Measurements from ENCODE around the gene FGF12.

Gene FGF12

GRCh38 chr3:192687488-192688152 is 39.7 kb downstream of the FGF12 start:
- in situ Hi-C loops (cut with HindIII; ENCODE audit: low sequenced_read_pairs), result no loop called here
- no peak for TF ChIP-seq CTCF (IDR thresholded peaks at IDR 0.05; ENCODE audit: low read depth, low read length)
- H3K4me3 ChIP-seq (ENCODE audit: low read depth, low read length), result no peak overlapping the region
- DNase-seq (ENCODE audit: low read depth, low spot score), result no peak

- no peak for TF ChIP-seq CTCF (IDR thresholded peaks at IDR 0.05; ENCODE audit: low read depth, low read length)
- H3K4me3 ChIP-seq (ENCODE audit: low read depth, low read length), result no peak overlapping the region
- DNase-seq (ENCODE audit: low read depth, low spot score), result no peak
- in situ Hi-C loops (cut with HindIII; ENCODE audit: low sequenced_read_pairs), result no loop called here
These were observed 41.5 kb downstream of the FGF12 start for GRCh38 chr3:192685801-192686200.

- H3K4me3 ChIP-seq (ENCODE audit: low read depth, low read length), result no peak overlapping the region
- no peak for TF ChIP-seq CTCF (IDR thresholded peaks at IDR 0.05; ENCODE audit: low read depth, low read length)
- in situ Hi-C loops (cut with HindIII; ENCODE audit: low sequenced_read_pairs), result no loop called here
- no peak for DNase-seq (ENCODE audit: low read depth, low spot score)
These were observed 43.2 kb downstream of the FGF12 start for GRCh38 chr3:192684151-192684550.

- DNase-seq (ENCODE audit: low read depth, low spot score), result no peak
- no peak for TF ChIP-seq CTCF (IDR thresholded peaks at IDR 0.05; ENCODE audit: low read depth, low read length)
- in situ Hi-C loops (cut with HindIII; ENCODE audit: low sequenced_read_pairs), result no loop called here
- no peak overlapping the region for H3K4me3 ChIP-seq (ENCODE audit: low read depth, low read length)
These were observed 51.2 kb downstream of the FGF12 start for GRCh38 chr3:192675958-192676649.

GRCh38 chr3:192655628-192656027 is 71.7 kb downstream of the FGF12 start:
- no peak for DNase-seq (ENCODE audit: low read depth, low spot score)
- no peak overlapping the region for H3K4me3 ChIP-seq (ENCODE audit: low read depth, low read length)
- TF ChIP-seq CTCF (IDR thresholded peaks at IDR 0.05; ENCODE audit: low read depth, low read length), result no peak
- in situ Hi-C loops (cut with HindIII; ENCODE audit: low sequenced_read_pairs), result no loop called here

- no peak overlapping the region for H3K4me3 ChIP-seq (ENCODE audit: low read depth, low read length)
- DNase-seq (ENCODE audit: low read depth, low spot score), result no peak
- no peak for TF ChIP-seq CTCF (IDR thresholded peaks at IDR 0.05; ENCODE audit: low read depth, low read length)
- in situ Hi-C loops (cut with HindIII; ENCODE audit: low sequenced_read_pairs), result no loop called here
These were observed 72.3 kb downstream of the FGF12 start for GRCh38 chr3:192655040-192655439.
